CD4-positive, alpha-beta T cell treated with Interleukin-6 at 100 ng/mL for 8 hours (primary cell): ENCODE measurements around the gene GPX3.

Experiments
- DNase-seq: peaks from one replicate; pipeline ENCODE4 v3.0.0-alpha.2; 2020; ENCODE audit warnings: mixed read lengths, low spot score

The GPX3 gene

DNA sequence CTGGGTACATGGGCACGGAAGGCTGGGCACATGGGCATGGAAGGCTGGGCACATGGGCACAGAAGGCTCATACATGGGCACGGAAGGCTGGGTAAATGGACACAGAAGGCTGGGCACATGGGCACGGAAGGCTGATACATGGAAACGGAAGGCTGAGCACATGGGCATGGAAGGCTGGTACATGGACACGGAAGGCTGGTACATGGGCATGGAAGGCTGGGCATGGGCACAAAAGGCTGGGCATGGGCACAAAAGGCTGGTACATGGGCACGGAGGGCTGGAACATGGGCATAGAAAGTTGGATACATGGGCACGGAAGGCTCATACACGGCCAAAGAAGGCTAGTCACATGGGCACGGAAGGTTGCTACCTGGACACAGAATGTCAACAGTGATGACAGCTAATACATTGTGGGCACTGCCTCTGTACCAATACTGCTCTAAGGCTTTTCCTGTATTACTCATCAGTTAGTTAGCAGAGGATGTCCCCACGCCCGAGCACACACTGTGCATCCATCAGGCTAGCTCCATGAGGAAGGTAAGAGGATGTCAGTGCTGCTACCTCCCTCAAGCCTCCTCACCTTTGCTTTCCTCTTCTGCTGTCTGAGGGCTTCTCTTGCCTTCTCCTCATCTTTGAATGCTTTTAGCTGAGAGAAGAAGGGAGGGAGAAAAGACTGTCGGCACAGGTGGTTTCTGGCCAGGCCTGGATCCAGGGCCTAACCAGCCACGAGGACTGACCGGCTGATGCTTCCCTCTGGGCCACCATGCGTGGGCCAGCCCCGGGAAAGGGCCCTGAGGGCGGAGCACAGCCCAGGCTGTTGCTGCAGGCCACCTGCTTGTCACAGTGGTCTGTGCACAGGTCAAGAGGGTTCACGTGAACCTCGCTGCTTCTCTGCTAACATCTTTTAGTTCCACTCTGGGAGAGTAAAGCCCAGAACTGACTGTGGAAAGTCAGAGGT lies 14.3 kb downstream of the GPX3 start:
- no peak for DNase-seq

DNA sequence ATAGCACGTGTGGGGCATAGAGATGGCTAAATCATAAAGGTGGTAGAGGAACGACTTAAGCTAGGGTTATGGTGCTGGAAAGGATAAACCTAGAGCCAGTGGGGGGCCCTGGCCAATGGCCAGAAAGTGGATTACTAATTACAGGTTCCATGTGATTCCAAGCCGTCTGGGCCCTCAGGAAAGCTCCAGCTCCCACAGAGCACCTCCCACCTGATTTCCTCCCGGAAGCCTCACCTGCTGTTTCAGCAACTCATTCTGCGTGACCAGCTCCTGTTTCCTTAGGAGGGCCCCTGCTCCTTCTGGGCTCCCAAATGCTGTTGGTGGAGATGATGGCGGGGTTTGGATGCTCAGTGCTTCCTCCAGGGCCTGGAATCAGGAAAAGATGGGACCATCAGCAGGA lies 16.2 kb downstream of the GPX3 start:
- no peak for DNase-seq

DNA sequence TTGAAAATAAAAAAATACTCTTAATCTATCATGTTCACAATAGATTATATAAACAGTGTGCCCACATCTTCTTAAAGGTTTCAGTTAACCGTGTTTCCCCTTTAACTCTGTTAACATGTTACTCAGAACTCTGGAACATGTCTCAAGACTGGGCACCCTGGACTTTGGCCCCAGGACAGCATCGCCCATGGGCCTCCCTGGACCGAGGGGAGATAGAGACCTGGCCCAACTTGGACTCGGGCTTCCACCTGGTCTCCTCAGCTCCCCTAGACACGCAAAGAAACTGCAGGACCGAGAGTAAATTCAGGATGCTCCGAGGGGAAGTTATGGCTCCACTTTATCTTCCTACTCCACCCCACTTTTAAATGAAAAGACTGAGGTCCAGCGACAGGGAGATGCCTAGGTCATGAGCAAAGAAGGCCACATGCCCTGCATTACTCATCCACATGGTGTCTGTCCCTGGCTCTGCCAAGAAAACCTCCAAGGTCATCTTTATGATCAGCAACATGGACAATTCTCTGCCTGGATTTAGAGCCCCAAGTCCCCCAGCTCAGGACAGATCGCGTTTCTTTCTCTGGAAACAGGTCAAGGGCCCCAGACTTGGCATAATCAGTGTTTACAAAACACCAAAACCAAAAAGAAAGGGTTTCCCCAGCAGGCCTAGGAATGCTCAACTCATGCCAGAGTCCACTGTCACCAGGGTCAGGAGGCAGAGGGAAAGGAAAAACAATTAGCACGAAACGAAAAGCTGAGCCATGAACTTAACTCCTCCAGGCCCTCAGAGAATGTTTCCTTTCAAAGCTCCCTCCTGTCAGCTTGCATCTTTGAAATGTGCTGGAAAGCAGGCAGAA lies 17.4 kb downstream of the GPX3 start:
- DNase-seq: no peak

DNA sequence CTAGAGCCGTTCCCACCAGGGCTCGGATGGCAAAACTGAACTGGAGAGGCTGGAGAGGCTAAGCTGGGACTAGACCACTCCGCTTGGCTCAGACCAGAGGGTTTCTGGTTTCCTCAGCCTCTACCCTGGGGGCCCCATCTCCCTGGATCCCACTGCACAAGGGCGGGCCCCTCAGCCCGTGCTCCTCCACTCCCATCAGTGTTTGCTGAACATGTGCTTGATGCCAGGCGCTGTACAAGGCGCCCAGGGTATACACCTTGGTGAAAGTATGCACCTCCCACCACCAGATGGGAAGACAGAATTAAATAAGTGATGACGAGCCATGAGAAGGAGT lies 18.0 kb downstream of the GPX3 start:
- no peak for DNase-seq

DNA sequence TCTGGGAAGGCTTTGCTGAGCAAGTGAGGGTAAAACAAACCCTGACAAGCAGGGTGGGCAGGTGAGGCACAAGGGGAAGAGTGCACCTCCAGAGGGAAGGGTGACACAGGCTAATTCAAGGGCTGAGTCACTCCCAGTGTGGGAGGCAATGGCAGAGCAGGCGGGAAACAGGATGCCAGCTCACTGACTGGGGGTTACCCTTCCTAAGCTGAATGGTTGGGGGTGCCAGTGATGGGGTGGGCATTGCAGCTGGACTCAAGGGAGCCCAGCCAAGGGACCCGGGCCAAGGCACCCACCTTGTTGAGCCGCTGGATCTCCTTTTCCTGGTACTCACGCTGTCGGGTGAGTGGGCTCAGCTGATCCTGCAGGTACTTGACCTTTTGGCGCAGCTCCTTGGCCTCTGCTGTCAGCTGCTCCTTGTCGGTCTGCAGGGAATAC lies 18.4 kb downstream of the GPX3 start:
- DNase-seq: no peak

DNA sequence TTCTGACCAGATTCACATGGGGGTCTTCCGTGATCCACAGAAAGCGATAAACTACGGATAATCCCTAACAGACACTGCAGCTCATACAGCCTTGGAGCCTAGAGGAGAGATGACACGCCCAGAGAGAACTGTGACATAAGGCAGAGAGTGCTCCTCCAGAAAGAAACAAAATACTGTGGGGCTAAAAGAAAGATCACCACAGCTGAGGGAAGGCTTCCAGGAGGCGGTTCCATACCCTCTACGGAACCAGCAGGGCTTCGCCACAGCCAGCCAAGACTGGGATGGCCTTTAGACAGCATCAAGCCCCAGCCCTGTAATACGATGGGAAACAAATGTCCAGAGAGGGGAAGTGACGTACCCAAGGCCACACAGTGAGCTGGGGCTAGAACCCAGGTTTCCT lies 19.3 kb downstream of the GPX3 start:
- DNase-seq: no peak

DNA sequence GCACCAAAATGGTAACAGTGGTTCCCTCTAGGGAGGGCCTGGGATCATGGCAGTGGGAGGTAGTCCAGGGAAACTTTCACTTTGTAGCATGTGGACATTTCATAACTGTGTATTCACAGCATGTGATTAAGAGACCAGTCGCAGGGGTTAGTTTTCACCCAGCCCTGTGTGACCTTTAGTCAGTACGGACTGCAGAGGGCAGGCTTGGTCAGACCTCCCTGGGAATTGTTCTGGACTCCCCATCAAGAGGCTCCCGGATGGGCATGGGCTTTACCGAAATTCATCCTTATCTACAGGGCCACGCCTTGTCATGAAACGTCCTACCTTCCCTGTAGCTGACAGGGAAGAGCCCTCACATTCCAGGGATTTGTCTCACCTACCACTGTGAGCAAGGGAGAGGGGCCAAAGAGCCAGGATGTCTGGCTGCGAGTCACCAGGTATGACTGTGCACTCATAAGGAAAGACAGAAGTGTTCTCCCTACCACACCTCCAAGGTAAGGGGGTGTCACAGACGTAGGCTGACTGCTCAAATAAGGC lies 19.9 kb downstream of the GPX3 start:
- DNase-seq: no peak

DNA sequence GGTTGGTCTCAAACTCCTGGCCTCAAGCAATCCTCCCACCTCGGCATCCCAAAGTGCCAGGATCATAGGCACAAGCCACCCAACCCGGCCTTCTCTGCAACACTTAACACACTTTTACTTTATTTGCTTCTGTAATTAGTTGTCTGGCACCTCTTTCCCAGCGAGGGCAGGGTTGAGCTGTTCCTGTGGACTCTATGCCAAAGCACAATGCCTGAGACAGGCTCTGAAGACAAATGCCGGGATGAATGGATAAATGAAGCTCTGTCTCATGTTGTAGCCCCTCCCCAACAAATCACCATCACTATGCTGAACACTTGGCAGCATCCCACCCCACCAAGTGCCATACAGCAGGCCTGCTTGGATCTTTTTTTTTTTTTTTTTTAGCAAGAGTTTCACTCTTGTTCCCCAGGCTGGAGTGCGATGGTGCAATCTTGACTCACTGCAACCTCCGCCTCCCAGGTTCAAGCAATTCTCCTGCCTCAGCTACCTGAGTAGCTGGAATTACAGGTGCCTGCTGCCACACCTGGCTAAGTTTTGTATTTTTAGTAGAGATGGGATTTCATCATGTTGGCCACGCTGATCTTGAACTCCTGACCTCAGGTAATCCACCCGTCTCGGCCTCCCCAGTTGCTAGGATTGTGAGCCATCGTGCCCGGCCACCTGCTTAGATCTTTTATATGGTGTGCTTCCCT lies 21.3 kb downstream of the GPX3 start:
- DNase-seq: no peak

DNA sequence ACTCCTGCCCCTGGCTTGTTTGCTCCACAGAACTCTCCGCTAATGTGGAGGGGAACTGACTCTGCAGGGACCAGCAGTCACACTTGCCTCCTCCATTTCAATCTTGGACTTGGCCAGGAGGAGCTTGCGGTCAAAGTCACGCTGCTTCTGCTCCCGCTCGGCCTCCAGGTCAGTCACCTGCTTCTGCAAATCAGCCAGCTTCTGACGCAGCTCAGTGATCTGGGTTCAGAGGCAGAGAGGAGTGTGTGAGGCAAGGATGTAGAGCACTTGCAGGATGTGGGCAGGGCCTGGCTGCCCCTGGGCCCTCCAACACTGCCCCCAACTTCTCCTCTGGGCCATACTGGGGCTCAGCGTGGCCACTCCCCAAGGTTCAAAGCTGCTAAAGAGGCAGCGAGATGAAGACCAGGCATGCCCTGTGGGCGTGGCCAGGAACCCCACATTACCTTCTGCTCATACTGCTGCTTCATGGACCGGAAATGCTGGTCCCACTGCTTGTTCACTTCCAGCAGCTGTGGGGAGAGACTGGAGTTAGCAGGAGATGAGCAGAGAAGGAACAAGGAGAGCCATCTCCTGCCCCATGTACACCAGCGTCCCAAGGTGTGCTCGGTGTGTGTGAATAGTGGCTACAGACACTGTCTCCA lies 22.2 kb downstream of the GPX3 start:
- no peak for DNase-seq

DNA sequence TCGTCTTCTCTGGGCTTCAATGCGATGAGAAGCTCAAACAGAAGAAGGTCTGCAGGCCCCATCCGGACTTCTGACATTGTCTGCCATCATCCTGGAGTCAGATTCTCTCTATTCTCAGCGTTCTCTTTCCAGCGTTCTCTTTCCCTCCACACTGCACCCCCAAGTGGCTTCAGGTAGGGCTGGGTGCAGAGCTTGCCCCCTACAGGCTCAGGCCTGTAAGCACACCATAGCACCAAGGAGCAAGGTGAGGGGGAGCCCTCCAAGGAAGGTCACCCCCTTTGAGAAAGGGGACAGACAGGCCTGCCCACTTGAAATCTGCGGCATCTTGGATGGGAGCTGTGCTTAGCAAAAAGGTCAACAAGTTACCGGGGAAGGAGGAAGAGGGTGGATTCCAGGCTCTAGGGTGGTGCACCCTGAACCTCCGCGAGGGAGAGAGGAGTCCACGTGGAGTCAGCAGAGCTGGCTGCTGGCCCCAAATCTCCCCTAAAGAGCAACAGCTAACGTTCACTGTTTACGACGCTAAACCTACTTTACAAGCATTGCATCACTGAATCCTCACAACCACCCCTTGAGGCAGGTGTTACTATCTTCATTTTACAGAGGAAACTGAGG lies 27.5 kb downstream of the GPX3 start:
- peak; percentile 31 for DNase-seq

DNA sequence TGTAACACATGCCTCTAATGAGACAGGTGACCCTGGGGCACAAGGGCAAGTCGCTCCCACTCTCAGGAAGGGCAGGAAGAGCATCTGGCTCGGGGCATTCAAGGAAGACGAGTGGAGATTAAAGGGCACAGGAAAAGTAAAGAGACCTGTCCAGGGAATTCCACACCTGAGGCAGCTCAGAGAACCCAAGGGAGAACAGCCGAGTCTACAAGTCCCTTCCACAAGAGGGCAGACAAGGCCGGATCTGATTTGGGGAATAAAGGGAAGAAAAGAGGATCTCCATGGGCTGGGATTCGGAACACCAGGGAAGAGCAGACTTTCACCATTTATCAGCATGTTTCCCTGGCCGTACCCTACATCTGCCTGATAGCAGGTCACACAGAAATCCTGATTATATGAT lies 28.1 kb downstream of the GPX3 start:
- DNase-seq: no peak

DNA sequence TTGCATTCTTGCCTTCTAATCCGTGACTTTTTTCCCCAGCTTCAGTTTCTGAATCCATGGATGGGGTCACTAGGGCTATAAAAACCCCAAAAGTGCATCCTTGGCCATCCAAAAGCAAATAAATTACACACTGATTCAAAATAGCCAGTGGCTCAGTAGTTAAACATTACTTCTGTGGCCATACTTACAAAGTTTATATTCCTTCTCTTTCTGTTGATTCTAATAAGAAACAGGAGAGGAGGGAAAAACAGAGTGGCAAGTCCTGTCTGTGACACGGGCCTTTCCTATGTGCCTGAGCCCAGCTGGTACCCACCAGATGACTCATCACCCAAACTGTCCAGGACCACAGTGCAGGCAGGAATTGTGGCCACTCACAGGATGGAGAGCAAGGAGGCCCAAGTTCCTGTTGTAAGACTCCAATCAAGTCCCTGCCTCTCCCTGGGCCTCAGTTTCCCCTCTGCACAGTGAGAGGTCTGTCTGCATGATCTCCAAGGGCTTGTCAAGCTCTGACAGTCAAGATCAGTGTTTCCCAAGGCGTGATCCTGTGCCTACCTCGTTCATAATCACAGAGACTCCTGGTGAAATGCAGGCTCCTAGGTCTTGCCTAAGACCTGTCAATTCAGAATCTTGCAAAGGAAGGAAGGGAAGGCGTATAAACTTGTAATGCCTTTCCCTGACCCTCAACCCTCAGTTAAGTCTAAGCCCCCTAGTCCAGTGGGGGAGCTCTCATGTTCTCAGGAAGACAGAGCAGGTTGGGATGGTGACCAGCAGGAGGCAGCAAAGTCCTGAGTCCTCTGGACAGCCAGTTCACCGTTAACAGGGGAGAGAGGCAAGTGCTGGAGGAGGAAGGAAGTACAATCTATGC lies 30.9 kb downstream of the GPX3 start:
- DNase-seq: peak; percentile 66

DNA sequence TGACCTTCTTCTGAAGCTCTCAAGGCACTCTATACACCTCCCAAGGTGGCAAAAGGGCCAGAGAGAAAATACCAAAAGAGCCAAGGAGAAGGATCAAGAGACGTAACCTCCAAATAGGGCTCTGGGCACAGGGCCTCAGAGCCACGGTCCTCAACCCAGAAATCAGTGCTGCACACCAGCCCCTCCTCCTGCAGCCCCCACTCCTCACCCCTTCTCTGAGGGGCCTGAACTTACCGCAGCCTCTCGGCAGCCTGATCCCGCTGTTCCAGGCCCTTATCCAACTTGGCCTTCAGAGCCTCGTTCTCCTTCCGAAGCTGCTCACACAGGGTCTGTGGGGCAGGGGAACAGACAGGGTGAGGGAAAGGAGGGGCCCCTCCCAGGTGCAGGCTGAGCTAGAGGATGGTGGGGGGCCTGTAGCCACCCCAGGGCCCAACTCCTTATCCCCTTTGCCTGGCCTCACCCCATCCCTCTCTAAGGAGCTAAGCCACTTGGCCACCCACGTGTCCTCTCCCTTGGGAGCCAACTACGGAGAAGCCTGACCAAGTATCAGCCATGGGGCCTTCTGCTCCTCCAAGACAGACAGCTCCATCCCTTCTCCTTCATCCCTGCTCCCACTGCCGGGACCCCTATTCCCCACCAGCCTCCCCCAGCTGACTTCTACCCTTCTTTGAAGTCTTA lies 31.7 kb downstream of the GPX3 start:
- DNase-seq: no peak

DNA sequence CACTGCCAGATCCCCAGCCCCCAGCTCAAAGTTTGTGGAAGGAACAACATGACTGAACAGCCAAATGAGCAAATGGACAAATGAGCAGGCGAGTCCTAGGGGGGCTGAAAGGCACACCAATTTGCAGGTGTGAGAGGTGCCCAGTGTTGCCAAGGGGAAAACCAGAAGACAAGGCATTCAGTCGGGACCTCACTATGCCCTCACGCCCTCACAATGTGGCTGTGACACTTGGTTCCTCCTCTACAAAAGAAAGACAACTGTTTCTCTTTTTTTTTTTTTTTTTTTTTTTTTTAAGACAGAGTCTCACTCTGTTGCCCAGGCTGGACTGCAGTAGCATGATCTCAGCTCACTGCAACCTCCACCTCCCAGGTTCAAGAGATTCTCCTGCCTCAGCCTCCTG lies 32.4 kb downstream of the GPX3 start:
- DNase-seq: no peak

DNA sequence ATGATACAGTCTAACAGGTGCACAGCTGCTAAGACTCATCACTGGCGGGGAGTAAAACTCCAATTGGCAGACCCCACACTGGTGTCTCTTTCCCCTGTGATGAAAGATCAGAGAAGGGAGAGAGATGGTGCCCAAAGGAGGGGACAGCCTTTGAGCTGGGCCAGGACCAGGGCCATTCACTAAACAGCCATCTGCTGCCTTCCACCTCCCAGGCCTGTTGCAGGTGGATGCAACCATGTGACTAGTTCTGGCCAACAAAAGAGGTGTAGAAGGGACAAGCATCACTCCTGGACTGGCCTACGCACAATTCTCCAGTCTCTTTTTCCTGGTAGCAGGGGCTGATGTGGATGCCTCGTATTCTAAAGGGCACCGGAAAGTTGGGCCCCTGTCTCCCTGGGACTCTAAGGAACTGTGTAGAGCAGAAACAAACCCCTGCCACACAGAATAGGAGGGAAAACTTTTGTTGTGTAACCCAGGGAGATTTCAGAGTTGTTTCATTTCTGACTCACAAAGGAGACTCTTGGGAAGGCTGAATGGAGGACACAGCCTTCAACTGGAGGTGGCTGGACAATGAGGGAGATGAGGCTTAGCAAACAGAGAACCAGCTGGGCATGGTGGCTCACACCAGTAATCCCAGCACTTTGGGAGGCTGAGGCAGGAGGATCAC lies 33.5 kb downstream of the GPX3 start:
- DNase-seq: no peak

DNA sequence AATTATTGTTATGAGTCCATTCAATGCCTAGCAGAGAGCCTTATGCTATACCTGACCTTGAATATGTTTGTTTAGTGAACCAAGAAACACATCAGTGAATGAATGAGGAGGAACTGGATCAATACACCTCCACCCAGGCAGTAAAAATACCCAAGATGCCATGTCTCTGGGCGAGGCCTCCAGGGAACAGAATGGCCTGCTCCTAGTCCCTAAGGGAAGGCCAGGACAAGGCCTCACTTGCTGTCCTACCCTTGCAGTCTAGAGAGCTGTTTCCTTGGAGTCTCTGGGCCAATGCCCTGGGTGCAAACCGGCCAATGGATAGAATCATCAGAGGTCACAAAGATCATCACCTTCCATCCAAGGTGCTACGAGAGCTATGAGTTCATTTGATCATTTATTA lies 34.3 kb downstream of the GPX3 start:
- DNase-seq: no peak

DNA sequence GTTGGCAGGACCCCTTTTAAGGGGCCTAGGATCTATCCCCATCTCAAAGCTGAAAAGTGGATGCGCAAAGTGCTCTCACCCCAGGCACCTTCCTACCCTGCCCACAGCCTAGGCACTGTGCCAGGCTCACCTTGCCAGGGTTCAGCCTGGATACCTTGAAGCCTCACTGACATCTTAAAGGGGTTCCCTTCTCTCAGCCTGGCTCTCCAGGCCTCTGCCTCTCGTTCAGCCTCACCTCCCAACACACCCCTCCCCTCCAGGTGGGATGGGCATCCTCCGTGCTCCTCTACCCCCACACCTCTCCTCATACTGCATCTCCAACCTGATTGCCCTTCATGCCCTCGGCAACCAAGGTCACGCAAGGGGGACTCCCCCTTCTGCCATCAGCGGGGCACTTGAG lies 34.9 kb downstream of the GPX3 start:
- no peak for DNase-seq

DNA sequence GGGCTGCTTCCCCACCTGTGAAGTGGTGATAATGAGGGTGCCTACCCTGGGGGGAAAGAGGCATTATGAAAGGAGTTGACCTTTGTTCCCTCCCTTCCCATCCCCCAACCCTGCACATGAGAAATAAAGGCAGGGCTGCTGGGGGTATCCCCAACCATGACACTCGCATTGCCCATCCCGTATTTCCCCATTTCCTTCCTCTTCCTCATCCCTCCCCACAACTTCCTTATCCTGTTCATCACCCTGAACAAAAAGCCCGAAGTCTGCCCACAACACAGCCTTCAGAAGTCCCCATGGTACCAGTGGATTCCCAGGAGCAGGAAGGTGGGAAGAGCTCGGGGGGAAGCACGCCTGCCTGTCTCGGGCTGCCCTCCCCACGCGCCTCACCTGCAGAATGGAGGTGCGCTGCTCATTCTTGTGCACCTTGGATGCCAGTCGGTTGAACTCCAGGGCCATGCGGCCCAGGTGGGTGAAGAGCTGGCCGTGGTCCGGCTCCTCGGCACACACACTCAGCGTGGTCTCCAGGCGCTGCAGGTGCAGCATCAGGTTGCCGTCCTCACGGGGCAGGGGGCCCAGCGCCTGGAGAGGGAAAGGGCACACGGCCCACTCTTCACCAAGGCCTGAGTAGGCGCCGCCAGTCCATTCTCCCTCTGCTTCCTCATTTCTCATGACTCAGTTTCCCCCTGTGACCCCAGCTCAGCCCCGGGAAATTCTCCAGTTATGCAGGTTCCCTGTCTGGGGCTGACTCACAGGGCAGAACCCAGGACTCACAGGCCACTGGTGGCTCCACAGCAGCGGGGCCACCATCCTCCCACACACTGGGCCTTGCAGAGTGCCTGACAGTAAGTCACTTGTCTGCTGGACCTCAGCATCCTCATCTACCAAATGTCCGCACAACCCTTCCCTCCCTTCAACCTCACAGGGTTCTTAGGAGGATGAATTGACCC lies 36.3 kb downstream of the GPX3 start:
- DNase-seq: no peak
